CD4-positive, alpha-beta T cell (primary cell): ENCODE measurements around the gene FN3KRP. TPM values are rescaled to one million over a fixed set of nuclear protein-coding genes. Genes with fewer than 3 reads are reported as not detected.

Source experiments
- ATAC-seq: fragments of 200-7000 bp; cut with Tn5 transposase; one replicate; pipeline ENCODE4 v1.10.0; 2022; ENCODE audit warnings: mild to moderate bottlenecking; ENCODE audit not compliant: poor library complexity
- CTCF ChIA-PET: fragments of 350-600 bp; sonication (Branson Sonifier 250); formaldehyde crosslinking; loops from one replicate; lab custom pipeline; 2021; ENCODE audit warnings: antibody characterized with exemption, inconsistent platforms; lab: Charles Lee
- POLR2A ChIA-PET: fragments of 350-600 bp; sonication (Branson Sonifier 250); formaldehyde crosslinking; loops from one replicate; lab custom pipeline; 2021; ENCODE audit warnings: antibody characterized with exemption, inconsistent platforms; lab: Charles Lee
- DNase-seq, 14 experiments: peaks; one replicate each; pipeline ENCODE4 v3.0.0-alpha.2; 2013 to 2020; ENCODE audit warnings: mixed read lengths in 2 of 14
- H3K27ac ChIP-seq, 2 donors: one replicate each; pipeline versions ENCODE4 v1.5.1 to v1.7.0; 2013; ENCODE audit warnings: low read length in 2 of 2, low read depth in 1 of 2, mild to moderate bottlenecking in 1 of 2
- H3K27me3 ChIP-seq, 2 experiments: 1 replicate in 1 of 2; 2 replicates in 1 of 2; pipeline versions ENCODE4 v1.6.1 to v1.7.0; 2013; ENCODE audit warnings: low read length in 2 of 2, control low read depth in 1 of 2, mild to moderate bottlenecking in 1 of 2, moderate library complexity in 1 of 2; ENCODE audit not compliant: insufficient read depth in 2 of 2, control insufficient read depth in 1 of 2
- H3K36me3 ChIP-seq: one replicate; pipeline ENCODE4 v1.6.1; 2013; ENCODE audit warnings: low read length, control low read depth; ENCODE audit not compliant: insufficient read depth
- H3K4me1 ChIP-seq: one replicate; pipeline ENCODE4 v1.6.1; 2013; ENCODE audit warnings: low read length, control low read depth; ENCODE audit not compliant: insufficient read depth
- H3K4me3 ChIP-seq: one replicate; pipeline ENCODE4 v1.5.1; 2013; ENCODE audit warnings: mild to moderate bottlenecking, low read length, moderate library complexity
- H3K9me3 ChIP-seq, 2 experiments: 1 replicate in 1 of 2; 2 replicates in 1 of 2; pipeline versions ENCODE4 v1.6.1 to v1.7.0; 2013; ENCODE audit warnings: low read length in 2 of 2, mild to moderate bottlenecking in 2 of 2, control low read depth in 1 of 2, moderate library complexity in 1 of 2; ENCODE audit not compliant: control insufficient read depth in 1 of 2, insufficient read depth in 1 of 2
- H3K27ac Mint-ChIP-seq: one replicate; pipeline ENCODE4 v1.8.0; 2020; ENCODE audit warnings: mixed read lengths
- H3K27me3 Mint-ChIP-seq: one replicate; pipeline ENCODE4 v1.8.0; 2021; ENCODE audit warnings: mixed read lengths
- H3K36me3 Mint-ChIP-seq: one replicate; pipeline ENCODE4 v1.8.0; 2021; ENCODE audit warnings: low read depth, mixed read lengths
- H3K4me1 Mint-ChIP-seq: one replicate; pipeline ENCODE4 v1.8.0; 2021; ENCODE audit warnings: low read depth, mixed read lengths
- H3K4me3 Mint-ChIP-seq: one replicate; pipeline ENCODE4 v1.8.0; 2020; ENCODE audit warnings: mild to moderate bottlenecking, mixed read lengths
- H3K9me3 Mint-ChIP-seq: one replicate; pipeline ENCODE4 v1.8.0; 2020; ENCODE audit warnings: mixed read lengths
- CTCF ChIP-seq: fragments of 200-600 bp; IDR thresholded peaks from one replicate; pipeline ENCODE4 v1.8.0; 2022; ENCODE audit warnings: antibody characterized with exemption, mild to moderate bottlenecking
- intact Hi-C, 2 experiments: fragments of 100-400 bp; cut with DNase I in 1 of 2; cut with micrococcal nuclease in 1 of 2; formaldehyde crosslinking; loops; one replicate each; pipeline versions ENCODE4 v1.15.1 to v1.9.0; 2023 to 2025; cut with DNase I, micrococcal nuclease
- total RNA-seq, 174 experiments: library from RNA in 2 of 174; stranded (reverse) in 2 of 174; gene quantifications; one replicate each; pipeline ENCODE4 v1.2.3 and lab custom pipeline; 2021 to 2026

The FN3KRP gene
- total RNA-seq, 2 experiments from 2014 or later = 30.6 to 31.2 TPM

GRCh38 chr17:82674656-82675475 is 41.6 kb upstream of the FN3KRP start:
- Histone ChIP-seq H3K4me1 (no peaks in the 10 kb centered on the region), H3K36me3 (no peaks in the 10 kb centered on the region), H3K27ac (no peak overlapping the region), H3K27me3 (no peaks in the 10 kb centered on the region), H3K9me3 (no peaks in the 10 kb centered on the region), H3K4me3 (no peak overlapping the region)
- H3K9me3 Mint-ChIP-seq = no peaks in the 10 kb centered on the region
- no peak for ATAC-seq
- H3K36me3 Mint-ChIP-seq = no peaks in the 10 kb centered on the region
- intact Hi-C loops = loop anchor here in 1 of 2 experiments (10.0 kb wide), 1 partner anchor 240 kb away; no protein-coding TSS in a partner anchor
- no peak overlapping the region for H3K4me3 Mint-ChIP-seq
- no peaks in the 10 kb centered on the region for H3K27me3 Mint-ChIP-seq
- no peak overlapping the region for H3K27ac Mint-ChIP-seq
- CTCF ChIA-PET = no interaction called here
- POLR2A ChIA-PET = no interaction called here
- TF ChIP-seq CTCF = no peak
- no peak for DNase-seq
- H3K4me1 Mint-ChIP-seq = peaks cover 5% of the 10 kb centered on the region

GRCh38 chr17:82675476-82676245 is 40.8 kb upstream of the FN3KRP start:
- ChIA-PET POLR2A (no interaction called here), CTCF (no interaction called here)
- DNase-seq (no peak), ATAC-seq (no peak)
- Mint-ChIP-seq H3K36me3 (no peaks in the 10 kb centered on the region), H3K4me1 (peaks cover 5% of the 10 kb centered on the region), H3K4me3 (no peak overlapping the region), H3K27me3 (no peaks in the 10 kb centered on the region), H3K27ac (no peak overlapping the region), H3K9me3 (no peaks in the 10 kb centered on the region)
- H3K27ac ChIP-seq = no peak overlapping the region
- H3K27me3 ChIP-seq = no peaks in the 10 kb centered on the region
- no peak overlapping the region for H3K4me3 ChIP-seq
- H3K9me3 ChIP-seq = peaks cover 0 to 5% of the 10 kb centered on the region in 2 experiments
- TF ChIP-seq CTCF = no peak
- H3K4me1 ChIP-seq = no peaks in the 10 kb centered on the region
- intact Hi-C loops = loop anchor here in 1 of 2 experiments (10.0 kb wide), 1 partner anchor 239 kb away; no protein-coding TSS in a partner anchor
- H3K36me3 ChIP-seq = no peaks in the 10 kb centered on the region

DNA sequence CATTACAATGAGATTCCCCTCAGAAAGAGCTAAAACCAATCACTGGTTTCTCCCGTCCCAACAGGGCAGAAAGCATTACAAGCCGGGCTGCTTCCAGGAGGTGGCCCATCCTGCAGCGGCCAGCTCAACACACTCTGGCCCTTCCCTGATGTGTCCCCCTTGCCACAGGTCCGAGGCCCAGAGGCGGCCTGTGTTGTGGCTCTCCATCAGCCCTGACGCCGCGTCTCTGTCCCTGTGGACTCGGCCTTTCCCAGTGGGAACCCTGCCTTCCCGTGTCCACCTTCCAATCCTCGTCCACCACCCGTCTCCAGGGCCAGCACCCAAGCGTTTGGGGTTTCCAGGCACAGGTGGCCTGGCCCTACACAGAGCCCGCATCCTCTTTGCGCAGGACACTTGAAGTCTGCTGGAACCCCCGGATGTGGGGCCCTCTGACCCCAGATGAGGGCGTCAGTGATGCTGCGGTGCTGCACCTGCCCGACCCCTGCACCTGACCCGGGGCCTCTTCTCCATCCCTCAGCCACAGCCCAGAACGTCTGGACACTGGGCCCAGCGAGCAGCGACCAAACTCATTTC is 39.1 kb upstream of the FN3KRP start:
- DNase-seq (no peak), ATAC-seq (no peak)
- ChIA-PET CTCF (no interaction called here), POLR2A (no interaction called here)
- Histone ChIP-seq H3K36me3 (no peaks in the 10 kb centered on the region), H3K4me3 (no peak overlapping the region), H3K27me3 (no peaks in the 10 kb centered on the region), H3K9me3 (peaks cover 12 to 14% of the 10 kb centered on the region in 2 experiments), H3K27ac (no peak overlapping the region), H3K4me1 (no peaks in the 10 kb centered on the region)
- Mint-ChIP-seq H3K4me1 (no peaks in the 10 kb centered on the region), H3K4me3 (no peak overlapping the region), H3K27me3 (no peaks in the 10 kb centered on the region), H3K9me3 (no peaks in the 10 kb centered on the region), H3K36me3 (peaks cover 9% of the 10 kb centered on the region), H3K27ac (no peak overlapping the region)
- intact Hi-C loops = loop anchor here in 1 of 2 experiments (10.0 kb wide), 1 partner anchor 237 kb away; no protein-coding TSS in a partner anchor
- TF ChIP-seq CTCF = no peak
